GM23338 (cell line): ENCODE measurements around the gene DCP2. TPM values are rescaled to one million over a fixed set of nuclear protein-coding genes. Genes with fewer than 3 reads are reported as not detected.

ENCODE experiments used
- ATAC-seq: fragments of 200-7000 bp; cut with Tn5 transposase; 3 replicates; pipeline ENCODE4 v1.9.1; 2020
- DNase-seq: peaks from one replicate; pipeline ENCODE4 v3.0.0-alpha.2; 2015; ENCODE audit warnings: low spot score
- H2AFZ ChIP-seq: fragments of 200-600 bp; sonication (generic); 2 replicates; pipeline ENCODE4 v1.8.0; 2016; ENCODE audit warnings: antibody characterized with exemption, mild to moderate bottlenecking, moderate library complexity
- H3F3A ChIP-seq: fragments of 200-600 bp; sonication (generic); replicated peaks from 2 replicates; pipeline ENCODE4 v1.8.0; 2017; ENCODE audit warnings: antibody characterized with exemption, mixed run types, low read depth
- H3K27ac ChIP-seq: fragments of 200-600 bp; sonication (generic); 2 replicates; pipeline ENCODE4 v1.6.1; 2016; ENCODE audit warnings: low read depth
- H3K27me3 ChIP-seq: fragments of 200-600 bp; sonication (generic); 2 replicates; pipeline ENCODE4 v1.8.0; 2016; ENCODE audit warnings: mild to moderate bottlenecking, mixed run types, moderate library complexity; ENCODE audit not compliant: insufficient read depth
- H3K36me3 ChIP-seq: fragments of 200-600 bp; sonication (generic); 2 replicates; pipeline ENCODE4 v1.8.0; 2016; ENCODE audit warnings: mild to moderate bottlenecking; ENCODE audit not compliant: insufficient read depth
- H3K4me1 ChIP-seq: fragments of 200-600 bp; sonication (generic); 2 replicates; pipeline ENCODE4 v1.8.0; 2016; ENCODE audit warnings: mild to moderate bottlenecking, moderate library complexity; ENCODE audit not compliant: insufficient read depth
- H3K4me2 ChIP-seq: fragments of 200-600 bp; sonication (generic); 2 replicates; pipeline ENCODE4 v1.7.1; 2017; ENCODE audit warnings: mixed run types
- H3K4me3 ChIP-seq: fragments of 200-600 bp; sonication (generic); 2 replicates; pipeline ENCODE4 v1.6.1; 2016; ENCODE audit warnings: mixed run types
- H3K79me2 ChIP-seq: fragments of 200-600 bp; sonication (generic); replicated peaks from 2 replicates; pipeline ENCODE4 v1.8.0; 2017; ENCODE audit warnings: mild to moderate bottlenecking; ENCODE audit not compliant: insufficient read depth
- H3K9me2 ChIP-seq: fragments of 200-600 bp; sonication (generic); 2 replicates; pipeline ENCODE4 v1.8.0; 2017; ENCODE audit not compliant: insufficient read depth
- H4K20me1 ChIP-seq: fragments of 200-600 bp; sonication (generic); replicated peaks from 2 replicates; pipeline ENCODE4 v1.8.0; 2017; ENCODE audit warnings: mild to moderate bottlenecking; ENCODE audit not compliant: insufficient read depth
- H3K27ac Mint-ChIP-seq: 2 replicates; pipeline ENCODE4 v1.8.0; 2020; ENCODE audit warnings: inconsistent platforms, mild to moderate bottlenecking, moderate library complexity, mixed read lengths
- H3K27me3 Mint-ChIP-seq: 3 replicates; pipeline ENCODE4 v1.8.0; 2022; ENCODE audit warnings: low read depth, mild to moderate bottlenecking, moderate library complexity, mixed read lengths, inconsistent platforms; ENCODE audit not compliant: insufficient read depth, poor library complexity
- H3K36me3 Mint-ChIP-seq: 3 replicates; pipeline ENCODE4 v1.8.0; 2021; ENCODE audit warnings: low read depth, mild to moderate bottlenecking, inconsistent platforms, moderate library complexity, mixed read lengths
- H3K4me1 Mint-ChIP-seq: 3 replicates; pipeline ENCODE4 v1.8.0; 2020; ENCODE audit warnings: mild to moderate bottlenecking, inconsistent platforms, mixed read lengths
- H3K4me3 Mint-ChIP-seq: 3 replicates; pipeline ENCODE4 v1.8.0; 2021; ENCODE audit warnings: moderate library complexity, mild to moderate bottlenecking, inconsistent platforms, mixed read lengths
- H3K9me3 Mint-ChIP-seq: 3 replicates; pipeline ENCODE4 v1.8.0; 2020; ENCODE audit warnings: moderate library complexity, mild to moderate bottlenecking, inconsistent platforms, mixed read lengths
- EZH2 ChIP-seq: fragments of 200-600 bp; sonication (generic); IDR thresholded peaks from one replicate; pipeline ENCODE4 v1.8.0; 2017; ENCODE audit warnings: antibody characterized with exemption, mild to moderate bottlenecking, low read depth; ENCODE audit not compliant: unreplicated experiment
- JUNB ChIP-seq: IDR thresholded peaks from one replicate; pipeline ENCODE4 v1.6.1; 2016; ENCODE audit warnings: antibody characterized with exemption; ENCODE audit not compliant: unreplicated experiment
- NANOG ChIP-seq: IDR thresholded peaks from 2 replicates; pipeline ENCODE4 v1.6.1; 2016; ENCODE audit warnings: antibody characterized with exemption, borderline replicate concordance
- STAT1 ChIP-seq: IDR thresholded peaks from one replicate; pipeline ENCODE4 v1.6.1; 2016; ENCODE audit warnings: antibody characterized with exemption; ENCODE audit not compliant: unreplicated experiment
- ZNF114 ChIP-seq: fragments of 250-450 bp; sonication (Bioruptor Pico); IDR thresholded peaks from 2 replicates; pipeline ENCODE4 v1.5.0; 2020; ENCODE audit warnings: mild to moderate bottlenecking, moderate library complexity
- polyA plus RNA-seq: library from polyadenylated mRNA; unstranded; fragments of >200 nt; fragmentation: Nextera tagmentation; extraction: Ambion mirVana; gene quantifications from 2 replicates; pipeline ENCODE4 v1.2.1, GENCODE V29; 2016
- total RNA-seq: library from RNA; depleted of rRNA; stranded (reverse); fragments of >200 nt; shearing (Covaris generic); gene quantifications from 2 replicates; pipeline ENCODE4 v1.2.3, GENCODE V29; 2014
- TF ChIP-seq, protein P1 (sequence below), 2 experiments: fragments of 200-600 bp in 1 of 2; sonication (generic) in 1 of 2; conservative IDR thresholded peaks; 2 replicates each; pipeline versions ENCODE4 v1.5.1 to v1.6.1; 2016 to 2017; ENCODE audit warnings: antibody characterized with exemption in 2 of 2, low read depth in 2 of 2, mild to moderate bottlenecking in 2 of 2, moderate library complexity in 1 of 2
- TF ChIP-seq, protein P2 (sequence below): IDR thresholded peaks from one replicate; pipeline ENCODE4 v1.6.1; 2018; ENCODE audit warnings: antibody characterized with exemption; ENCODE audit not compliant: unreplicated experiment
- TF ChIP-seq, protein P3 (sequence below): fragments of 250-450 bp; sonication (Bioruptor Pico); IDR thresholded peaks from 2 replicates; pipeline ENCODE4 v1.5.0; 2020; ENCODE audit warnings: mild to moderate bottlenecking, moderate library complexity

Gene DCP2
- total and polyA plus RNA-seq, 2 experiments from 2014 or later: 96.6 to 165 TPM

DNA sequence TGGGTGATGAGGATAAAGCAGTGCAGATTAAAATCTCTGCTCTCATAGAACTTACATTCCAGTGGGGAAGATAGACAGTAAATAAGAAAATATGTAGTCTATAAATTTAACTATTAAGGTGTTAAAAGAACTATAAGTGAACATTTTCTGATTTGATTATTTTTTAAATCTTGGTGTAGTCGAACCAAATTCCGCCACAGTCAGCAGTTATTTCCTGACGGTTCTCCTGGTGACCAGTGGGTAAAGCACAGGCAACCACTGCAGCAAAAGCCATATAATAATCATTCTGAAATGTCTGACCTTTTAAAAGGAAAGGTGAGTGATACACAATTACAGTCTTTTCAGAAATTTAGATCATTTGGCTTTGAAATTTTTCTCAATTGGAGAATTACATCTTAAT is 27.2 kb downstream of the DCP2 start:
- no peaks in the 10 kb centered on the region for H3K27me3 ChIP-seq
- no peak overlapping the region for H3K4me3 ChIP-seq
- H3K36me3 Mint-ChIP-seq: peaks cover 62% of the 10 kb centered on the region
- H2AFZ ChIP-seq: no peak overlapping the region
- H4K20me1 ChIP-seq: no peaks in the 10 kb centered on the region; the same call in 1 of the 2 replicates
- ATAC-seq: no peak
- H3K79me2 ChIP-seq: peaks cover 15% of the 10 kb centered on the region
- H3K27me3 Mint-ChIP-seq: peaks cover 2% of the 10 kb centered on the region
- DNase-seq: no peak
- no peak overlapping the region for H3K4me3 Mint-ChIP-seq
- peaks cover 3% of the 10 kb centered on the region; the same call in 2 of the 3 replicates for H3K4me1 Mint-ChIP-seq
- peaks cover 53% of the 10 kb centered on the region for H3K36me3 ChIP-seq
- H3K27ac Mint-ChIP-seq: no peak overlapping the region
- no peaks in the 10 kb centered on the region for H3K9me2 ChIP-seq
- no peak overlapping the region for H3K4me2 ChIP-seq
- H3K9me3 Mint-ChIP-seq: no peaks in the 10 kb centered on the region
- no peak for TF ChIP-seq ZNF114 (CRISPR knock-in tag)
- TF ChIP-seq EZH2: no peak
- TF ChIP-seq, protein P1, sequence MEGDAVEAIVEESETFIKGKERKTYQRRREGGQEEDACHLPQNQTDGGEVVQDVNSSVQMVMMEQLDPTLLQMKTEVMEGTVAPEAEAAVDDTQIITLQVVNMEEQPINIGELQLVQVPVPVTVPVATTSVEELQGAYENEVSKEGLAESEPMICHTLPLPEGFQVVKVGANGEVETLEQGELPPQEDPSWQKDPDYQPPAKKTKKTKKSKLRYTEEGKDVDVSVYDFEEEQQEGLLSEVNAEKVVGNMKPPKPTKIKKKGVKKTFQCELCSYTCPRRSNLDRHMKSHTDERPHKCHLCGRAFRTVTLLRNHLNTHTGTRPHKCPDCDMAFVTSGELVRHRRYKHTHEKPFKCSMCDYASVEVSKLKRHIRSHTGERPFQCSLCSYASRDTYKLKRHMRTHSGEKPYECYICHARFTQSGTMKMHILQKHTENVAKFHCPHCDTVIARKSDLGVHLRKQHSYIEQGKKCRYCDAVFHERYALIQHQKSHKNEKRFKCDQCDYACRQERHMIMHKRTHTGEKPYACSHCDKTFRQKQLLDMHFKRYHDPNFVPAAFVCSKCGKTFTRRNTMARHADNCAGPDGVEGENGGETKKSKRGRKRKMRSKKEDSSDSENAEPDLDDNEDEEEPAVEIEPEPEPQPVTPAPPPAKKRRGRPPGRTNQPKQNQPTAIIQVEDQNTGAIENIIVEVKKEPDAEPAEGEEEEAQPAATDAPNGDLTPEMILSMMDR (conservative IDR thresholded peaks at IDR 0.05; ENCODE audit: low read depth in 2 of 2): no peak
- TF ChIP-seq, protein P2, sequence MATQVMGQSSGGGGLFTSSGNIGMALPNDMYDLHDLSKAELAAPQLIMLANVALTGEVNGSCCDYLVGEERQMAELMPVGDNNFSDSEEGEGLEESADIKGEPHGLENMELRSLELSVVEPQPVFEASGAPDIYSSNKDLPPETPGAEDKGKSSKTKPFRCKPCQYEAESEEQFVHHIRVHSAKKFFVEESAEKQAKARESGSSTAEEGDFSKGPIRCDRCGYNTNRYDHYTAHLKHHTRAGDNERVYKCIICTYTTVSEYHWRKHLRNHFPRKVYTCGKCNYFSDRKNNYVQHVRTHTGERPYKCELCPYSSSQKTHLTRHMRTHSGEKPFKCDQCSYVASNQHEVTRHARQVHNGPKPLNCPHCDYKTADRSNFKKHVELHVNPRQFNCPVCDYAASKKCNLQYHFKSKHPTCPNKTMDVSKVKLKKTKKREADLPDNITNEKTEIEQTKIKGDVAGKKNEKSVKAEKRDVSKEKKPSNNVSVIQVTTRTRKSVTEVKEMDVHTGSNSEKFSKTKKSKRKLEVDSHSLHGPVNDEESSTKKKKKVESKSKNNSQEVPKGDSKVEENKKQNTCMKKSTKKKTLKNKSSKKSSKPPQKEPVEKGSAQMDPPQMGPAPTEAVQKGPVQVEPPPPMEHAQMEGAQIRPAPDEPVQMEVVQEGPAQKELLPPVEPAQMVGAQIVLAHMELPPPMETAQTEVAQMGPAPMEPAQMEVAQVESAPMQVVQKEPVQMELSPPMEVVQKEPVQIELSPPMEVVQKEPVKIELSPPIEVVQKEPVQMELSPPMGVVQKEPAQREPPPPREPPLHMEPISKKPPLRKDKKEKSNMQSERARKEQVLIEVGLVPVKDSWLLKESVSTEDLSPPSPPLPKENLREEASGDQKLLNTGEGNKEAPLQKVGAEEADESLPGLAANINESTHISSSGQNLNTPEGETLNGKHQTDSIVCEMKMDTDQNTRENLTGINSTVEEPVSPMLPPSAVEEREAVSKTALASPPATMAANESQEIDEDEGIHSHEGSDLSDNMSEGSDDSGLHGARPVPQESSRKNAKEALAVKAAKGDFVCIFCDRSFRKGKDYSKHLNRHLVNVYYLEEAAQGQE: no peak
- TF ChIP-seq NANOG: no peak
- TF ChIP-seq STAT1: no peak
- TF ChIP-seq, protein P3, sequence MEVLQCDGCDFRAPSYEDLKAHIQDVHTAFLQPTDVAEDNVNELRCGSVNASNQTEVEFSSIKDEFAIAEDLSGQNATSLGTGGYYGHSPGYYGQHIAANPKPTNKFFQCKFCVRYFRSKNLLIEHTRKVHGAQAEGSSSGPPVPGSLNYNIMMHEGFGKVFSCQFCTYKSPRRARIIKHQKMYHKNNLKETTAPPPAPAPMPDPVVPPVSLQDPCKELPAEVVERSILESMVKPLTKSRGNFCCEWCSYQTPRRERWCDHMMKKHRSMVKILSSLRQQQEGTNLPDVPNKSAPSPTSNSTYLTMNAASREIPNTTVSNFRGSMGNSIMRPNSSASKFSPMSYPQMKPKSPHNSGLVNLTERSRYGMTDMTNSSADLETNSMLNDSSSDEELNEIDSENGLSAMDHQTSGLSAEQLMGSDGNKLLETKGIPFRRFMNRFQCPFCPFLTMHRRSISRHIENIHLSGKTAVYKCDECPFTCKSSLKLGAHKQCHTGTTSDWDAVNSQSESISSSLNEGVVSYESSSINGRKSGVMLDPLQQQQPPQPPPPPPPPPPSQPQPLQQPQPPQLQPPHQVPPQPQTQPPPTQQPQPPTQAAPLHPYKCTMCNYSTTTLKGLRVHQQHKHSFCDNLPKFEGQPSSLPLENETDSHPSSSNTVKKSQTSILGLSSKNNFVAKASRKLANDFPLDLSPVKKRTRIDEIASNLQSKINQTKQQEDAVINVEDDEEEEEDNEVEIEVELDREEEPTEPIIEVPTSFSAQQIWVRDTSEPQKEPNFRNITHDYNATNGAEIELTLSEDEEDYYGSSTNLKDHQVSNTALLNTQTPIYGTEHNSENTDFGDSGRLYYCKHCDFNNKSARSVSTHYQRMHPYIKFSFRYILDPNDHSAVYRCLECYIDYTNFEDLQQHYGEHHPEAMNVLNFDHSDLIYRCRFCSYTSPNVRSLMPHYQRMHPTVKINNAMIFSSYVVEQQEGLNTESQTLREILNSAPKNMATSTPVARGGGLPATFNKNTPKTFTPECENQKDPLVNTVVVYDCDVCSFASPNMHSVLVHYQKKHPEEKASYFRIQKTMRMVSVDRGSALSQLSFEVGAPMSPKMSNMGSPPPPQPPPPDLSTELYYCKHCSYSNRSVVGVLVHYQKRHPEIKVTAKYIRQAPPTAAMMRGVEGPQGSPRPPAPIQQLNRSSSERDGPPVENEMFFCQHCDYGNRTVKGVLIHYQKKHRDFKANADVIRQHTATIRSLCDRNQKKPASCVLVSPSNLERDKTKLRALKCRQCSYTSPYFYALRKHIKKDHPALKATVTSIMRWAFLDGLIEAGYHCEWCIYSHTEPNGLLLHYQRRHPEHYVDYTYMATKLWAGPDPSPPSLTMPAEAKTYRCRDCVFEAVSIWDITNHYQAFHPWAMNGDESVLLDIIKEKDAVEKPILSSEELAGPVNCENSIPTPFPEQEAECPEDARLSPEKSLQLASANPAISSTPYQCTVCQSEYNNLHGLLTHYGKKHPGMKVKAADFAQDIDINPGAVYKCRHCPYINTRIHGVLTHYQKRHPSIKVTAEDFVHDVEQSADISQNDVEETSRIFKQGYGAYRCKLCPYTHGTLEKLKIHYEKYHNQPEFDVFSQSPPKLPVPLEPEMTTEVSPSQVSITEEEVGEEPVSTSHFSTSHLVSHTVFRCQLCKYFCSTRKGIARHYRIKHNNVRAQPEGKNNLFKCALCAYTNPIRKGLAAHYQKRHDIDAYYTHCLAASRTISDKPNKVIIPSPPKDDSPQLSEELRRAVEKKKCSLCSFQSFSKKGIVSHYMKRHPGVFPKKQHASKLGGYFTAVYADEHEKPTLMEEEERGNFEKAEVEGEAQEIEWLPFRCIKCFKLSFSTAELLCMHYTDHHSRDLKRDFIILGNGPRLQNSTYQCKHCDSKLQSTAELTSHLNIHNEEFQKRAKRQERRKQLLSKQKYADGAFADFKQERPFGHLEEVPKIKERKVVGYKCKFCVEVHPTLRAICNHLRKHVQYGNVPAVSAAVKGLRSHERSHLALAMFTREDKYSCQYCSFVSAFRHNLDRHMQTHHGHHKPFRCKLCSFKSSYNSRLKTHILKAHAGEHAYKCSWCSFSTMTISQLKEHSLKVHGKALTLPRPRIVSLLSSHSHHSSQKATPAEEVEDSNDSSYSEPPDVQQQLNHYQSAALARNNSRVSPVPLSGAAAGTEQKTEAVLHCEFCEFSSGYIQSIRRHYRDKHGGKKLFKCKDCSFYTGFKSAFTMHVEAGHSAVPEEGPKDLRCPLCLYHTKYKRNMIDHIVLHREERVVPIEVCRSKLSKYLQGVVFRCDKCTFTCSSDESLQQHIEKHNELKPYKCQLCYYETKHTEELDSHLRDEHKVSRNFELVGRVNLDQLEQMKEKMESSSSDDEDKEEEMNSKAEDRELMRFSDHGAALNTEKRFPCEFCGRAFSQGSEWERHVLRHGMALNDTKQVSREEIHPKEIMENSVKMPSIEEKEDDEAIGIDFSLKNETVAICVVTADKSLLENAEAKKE (CRISPR knock-in tag): no peak
- TF ChIP-seq JUNB: no peak
- no peaks in the 10 kb centered on the region for H3F3A ChIP-seq
- H3K27ac ChIP-seq: no peak overlapping the region
- H3K4me1 ChIP-seq: no peaks in the 10 kb centered on the region
